Activated T-cell treated with anti-CD3 and anti-CD28 coated beads, Interleukin-2, amount 50 U/mL, for 1 hour (primary cell): ENCODE measurements around the gene ZNF175.
"Not testable (repeated sequence)": the region's sequence is repeated elsewhere in the genome, so short reads cannot be mapped to it uniquely, and the experiment has no call there.

Source experiments
- DNase-seq: peaks from one replicate; pipeline ENCODE4 v3.0.0-alpha.2; 2020

Gene ZNF175

DNA sequence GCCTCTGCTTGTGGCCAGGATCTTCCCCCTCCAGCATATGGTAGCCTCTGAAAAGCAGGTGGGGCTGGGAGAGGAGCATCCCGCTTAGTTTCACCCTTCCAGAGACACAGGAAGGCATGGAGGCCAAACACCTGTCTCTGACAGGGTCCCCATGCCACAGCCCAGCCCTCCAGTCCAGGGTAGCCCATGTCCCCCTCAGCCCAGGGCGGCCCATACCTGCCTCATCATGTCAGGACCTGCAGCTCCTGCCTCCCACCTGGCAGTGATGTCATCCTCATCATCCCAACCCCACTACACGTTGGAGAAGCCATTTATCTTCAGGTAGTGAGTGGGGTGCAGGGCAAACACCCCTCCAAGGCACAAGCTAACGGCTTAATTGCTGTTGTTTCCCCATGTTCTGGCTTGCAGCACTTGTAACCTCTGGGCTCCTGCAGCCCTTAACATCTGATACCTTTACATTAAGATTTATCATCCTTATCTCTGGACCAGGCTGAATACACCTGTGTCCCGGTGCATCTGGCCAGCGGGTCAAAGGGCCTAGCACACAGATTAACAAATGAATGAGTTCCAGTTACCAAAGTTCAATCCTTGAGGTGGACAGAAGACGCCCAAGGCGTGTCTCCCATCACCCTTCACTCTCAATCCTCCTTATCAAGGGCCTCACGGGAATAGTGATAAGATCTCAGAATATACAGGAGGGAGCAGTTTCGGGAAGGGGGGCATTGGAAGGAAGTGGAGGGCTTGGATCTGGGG is 22.2 kb downstream of the ZNF175 start:
- DNase-seq, result no peak

DNA sequence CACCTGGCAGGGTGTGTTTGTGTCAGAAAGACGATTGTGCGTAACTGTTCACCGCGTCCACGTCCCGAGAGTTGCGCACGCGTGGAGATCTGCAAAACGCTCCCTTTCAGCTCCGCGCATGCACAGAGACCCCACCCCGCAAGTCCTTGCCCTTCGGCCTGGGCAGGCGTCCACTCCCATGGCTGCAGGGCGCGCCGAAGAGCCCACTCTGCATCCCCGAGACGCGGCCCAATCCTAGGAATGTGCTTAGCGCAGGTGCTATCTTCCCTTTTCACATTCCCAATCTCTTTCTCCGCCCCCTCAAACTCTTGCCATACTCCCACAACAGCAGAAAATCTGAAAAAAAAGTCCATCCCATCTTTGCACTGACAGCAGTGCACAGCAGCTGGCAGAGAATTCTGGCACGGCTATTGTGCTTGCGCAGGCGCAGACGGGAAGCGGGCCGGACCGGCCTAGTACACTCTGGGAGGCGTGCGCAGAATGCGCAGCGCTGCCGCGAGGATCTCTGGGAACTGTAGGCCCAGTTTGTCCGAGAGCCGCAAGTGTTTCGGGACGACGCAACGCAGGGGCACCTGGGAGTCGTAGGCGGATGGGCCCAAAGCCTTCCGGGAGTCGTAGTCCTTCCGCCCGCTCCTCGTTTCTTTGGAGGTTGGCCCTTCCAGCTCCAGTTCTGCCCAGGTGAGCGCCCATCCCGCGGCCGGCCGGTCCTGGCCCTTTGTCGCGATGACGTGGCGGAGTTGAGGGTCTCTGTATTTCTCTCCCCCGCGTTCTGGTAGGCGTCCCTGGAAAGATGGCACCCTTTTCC is 23.1 kb downstream of the ZNF175 start:
- DNase-seq, result peak; percentile 95

DNA sequence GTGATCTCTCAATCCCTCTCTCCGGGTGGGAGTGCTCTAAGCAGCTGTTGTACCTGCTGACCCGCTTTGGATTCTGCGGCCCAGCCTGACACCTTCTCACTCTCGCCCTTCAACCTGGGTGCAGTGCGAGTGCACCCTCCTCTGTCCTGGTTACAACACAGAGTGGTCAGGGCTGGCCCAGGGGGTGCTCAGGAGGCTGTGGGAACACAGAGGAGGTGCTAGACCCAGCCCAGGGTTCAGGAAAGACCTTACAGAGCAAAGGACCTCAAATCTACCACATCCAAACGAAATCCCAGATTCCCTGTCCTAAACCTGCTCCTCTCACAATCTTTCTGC is 23.7 kb downstream of the ZNF175 start:
- no peak for DNase-seq

DNA sequence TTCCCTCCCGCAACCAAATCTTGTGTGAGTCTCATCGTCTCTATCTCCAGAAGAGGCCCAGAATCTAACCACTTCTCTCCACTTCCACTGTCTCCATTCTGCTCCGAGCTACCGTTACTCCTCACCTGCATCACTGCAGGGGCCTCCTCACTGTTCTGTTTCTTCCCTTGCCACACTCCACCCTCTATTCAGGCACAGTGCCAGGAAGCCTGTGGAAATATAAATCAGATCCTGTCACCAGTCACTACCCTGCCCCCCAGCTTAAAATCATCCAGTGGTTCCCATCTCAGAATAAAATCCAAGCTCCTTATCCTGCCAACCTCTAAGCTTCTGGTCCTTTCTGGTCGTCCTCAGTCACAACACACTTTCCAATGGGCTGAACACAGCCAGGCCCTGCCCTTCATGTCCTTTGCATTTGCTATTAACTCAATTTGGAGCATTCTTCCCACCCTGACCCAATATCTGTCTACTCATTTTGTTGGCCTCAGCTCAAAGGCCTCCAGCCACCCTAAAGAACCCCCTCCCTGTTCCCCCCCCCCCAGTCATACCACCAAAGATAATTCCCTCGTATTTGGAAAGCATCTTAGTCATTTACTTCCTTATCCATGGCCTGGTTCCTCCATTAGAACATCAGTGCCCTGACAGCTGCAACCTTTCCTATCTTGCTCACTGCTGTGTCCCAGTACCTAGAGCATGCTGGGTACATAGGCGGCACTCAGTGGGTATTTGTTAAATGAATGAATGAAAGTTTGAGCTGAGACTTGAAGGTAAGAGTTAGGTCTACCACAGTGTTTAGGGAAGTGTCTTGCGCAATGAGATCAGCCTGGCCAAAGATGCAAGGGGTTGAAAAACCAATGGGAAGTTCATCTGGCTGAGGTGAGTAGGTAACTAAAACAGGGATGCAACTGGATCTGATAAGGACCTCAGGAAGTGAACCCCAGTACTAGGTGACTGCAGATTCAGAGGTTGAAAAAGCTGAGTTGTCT is 24.4 kb downstream of the ZNF175 start:
- DNase-seq, result no peak

DNA sequence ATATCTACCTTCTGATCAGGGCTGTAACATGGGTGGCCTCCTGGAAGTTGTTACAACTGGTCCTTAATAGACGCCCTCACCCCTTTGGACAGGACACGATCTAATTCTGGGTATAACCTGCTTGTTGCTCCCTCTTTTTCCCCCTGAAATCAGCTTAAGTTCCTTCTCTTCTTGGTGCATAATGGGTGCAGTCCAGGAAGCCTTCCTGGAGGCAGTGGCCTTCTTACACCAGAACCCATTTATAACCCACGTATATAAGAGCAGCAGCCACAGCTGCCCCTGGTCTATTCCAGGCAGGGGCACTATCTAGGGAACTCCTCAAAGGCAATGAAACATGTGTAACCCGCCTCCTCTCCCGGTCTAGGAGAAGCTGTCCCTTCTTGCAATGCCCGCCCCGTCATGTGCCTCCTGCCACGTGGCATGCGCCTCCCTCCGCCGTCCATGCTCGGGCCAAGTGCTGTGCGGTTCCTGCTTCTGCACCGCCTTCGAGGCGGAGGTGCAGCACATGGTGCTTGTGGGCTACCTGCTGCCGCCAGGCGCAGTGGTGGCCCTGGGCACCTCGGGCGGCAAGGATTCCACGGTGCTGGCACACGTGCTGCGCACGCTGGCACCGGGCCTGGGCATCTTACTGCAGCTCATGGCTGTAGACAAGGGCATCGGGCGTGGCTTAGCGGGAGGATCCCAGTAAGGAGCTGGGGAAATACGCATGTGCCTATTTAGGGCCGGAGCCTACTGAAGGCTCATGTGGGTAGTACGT is 27.3 kb downstream of the ZNF175 start:
- no peak for DNase-seq

DNA sequence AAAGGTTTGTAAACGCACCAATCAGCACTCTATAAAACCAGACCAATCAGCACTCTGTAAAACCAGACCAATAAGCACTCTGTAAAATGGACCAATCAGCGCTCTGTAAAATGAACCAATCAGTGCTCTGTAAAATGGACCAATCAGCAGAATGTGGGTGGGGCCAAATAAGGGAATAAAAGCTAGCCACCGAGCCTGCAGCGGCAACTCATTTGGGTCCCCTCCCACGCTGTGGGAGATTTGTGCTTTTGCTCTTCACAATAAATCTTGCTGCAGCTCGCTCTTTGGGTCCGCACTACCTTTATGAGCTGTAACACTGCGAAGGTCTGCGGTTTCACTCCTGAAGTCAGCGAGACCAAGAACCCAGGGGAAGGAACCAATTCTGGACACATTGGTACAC is 28.0 kb downstream of the ZNF175 start:
- no peak for DNase-seq

DNA sequence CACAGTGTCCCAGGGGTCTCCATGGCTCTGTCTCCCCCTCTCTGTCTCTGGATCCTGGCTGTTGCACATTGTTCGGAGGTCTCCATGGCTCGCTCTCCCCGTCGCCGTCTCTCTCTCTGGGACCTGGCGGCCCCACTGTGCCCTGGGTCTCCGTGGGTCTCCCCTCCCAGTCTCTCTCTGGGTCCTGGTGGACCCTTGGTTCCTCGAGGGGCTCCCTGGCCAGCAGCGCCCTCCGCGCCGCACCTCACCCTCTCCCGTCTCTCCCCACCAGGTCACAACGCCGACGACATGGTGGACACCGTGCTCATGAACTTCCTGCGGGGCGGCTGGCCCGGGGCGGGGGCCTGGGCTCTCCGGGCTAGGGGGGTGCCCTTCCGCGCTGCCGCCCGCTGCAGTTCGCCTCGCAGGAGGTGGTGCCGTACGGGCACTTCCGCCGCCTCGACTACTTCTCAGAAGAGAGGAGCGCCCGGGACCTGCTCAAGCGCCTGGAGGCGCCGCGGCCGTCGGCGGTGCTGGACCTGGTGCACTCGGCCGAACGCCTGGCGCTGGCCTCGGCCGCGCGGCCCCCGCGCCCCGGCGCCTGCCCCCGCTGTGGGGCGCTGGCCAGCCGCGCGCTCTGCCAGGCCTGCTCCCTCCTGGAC is 30.0 kb downstream of the ZNF175 start:
- no peak for DNase-seq

DNA sequence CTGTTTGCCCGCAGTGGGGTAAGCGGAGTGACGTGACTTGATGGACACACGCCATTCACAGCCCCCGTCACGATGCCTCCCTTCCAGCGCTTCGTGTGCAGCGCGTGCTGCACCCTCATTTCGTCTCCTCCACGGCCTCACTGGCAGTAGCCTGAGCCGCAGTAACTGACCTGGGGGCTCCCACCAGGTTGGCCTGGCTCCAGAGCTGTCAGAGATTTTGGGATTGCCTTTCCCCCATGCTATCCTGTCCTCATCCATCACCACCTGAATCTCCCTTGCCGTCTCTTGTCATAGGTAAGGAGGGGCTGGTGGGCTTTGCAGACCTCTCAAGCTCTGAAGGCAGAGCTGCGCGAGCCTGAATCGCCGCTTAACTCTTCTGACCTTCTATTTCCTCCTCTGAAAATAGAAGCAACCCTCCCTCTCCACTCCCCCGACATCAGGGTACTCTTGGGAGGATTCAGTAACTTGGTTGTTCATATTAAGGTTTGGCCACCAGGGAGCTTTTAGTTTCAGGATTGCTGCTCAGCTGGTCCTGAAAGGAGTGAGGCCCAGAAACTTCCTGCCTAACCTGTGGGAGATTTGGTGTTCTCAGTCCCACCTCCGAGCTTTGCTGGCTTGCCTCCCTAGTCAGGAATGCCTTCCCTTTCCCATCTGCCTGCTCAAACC is 31.2 kb downstream of the ZNF175 start:
- DNase-seq, result no peak

DNA sequence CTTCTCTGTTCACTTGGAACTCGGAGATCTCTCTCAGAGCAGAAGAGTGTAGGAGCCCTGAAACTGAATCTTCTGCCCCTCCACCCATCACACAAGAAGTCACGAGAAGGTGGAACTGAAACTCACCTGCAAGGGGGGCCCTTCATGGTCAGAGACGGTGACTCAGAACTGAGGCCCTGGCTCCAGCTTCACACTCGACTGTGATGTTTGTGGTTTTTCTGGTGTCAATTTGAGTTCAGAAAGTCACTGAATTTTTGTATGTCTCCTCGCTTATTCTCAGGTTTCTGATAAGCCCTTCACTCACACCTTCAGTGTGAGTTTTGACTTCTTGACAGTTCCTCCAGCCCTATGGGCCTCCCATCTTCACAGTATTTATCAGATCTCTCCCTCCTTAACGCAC is 36.0 kb downstream of the ZNF175 start:
- no peak for DNase-seq

DNA sequence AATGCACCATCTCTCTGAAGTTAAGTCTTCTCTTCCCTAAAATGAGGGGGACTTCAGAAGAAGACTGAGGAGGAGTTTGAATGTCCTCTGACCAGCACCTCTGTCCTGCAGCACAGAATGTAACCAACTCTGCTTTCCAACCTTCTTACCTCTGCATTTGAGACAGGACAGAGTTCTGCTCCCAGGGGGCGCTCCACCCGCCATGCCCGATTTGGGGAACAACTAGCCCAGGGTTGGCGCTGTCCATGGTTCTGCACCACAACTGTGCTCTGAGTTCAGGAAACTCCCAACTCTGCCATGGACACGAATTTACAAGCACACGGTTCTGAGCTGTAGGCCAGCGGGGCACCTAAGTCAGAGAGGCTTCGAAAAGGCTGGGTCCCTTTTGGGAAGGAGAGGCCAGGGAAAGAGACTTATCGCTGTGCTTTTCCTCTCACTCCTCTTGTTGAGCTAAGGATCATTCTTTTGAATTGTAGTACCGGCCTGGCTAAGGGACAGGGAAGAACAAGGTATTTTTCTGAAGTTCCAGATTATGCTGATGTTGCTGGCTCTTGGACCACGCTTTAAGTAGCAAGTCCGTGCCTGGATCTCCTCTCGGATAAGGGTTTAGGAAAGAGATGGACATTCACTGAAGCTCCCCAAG is 37.0 kb downstream of the ZNF175 start:
- DNase-seq, result peak; percentile 53

DNA sequence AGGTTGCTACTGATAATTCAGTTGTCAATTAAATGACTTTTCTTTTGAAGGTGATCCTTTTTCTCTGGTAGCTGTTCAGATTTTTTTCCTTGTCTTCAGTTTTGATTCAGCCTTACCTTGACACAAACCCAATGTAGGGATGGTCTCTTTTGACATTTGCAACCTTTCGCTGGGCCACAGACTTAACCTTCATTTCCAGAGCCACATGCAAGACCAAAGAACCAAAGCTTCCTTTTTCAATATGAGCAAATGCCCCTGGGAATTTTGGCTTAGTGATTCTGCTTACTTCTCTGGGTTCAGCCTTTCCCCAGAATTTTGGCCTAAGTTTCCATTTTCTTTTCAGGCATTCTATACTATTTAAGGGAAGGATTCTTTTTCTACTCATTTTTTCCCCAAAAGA is 39.5 kb downstream of the ZNF175 start:
- no peak for DNase-seq

DNA sequence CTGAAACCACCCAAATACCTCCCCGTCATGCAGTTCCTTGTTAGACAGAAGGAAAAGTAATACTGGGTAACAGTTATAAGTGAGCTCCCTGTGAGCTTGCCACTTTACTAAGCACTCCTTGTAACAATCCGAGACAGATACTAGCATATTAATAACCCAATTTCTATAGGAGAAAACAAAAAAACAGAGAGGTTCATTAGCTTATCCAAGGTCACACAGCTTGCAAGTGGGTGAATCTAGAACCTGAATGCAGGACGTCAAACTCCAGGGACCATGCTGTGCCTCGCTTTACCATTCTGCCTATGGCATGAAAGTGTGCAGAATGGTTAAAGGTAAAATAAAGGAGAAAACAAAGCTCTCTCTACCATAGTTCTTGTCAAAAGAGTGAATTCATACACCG is 43.7 kb downstream of the ZNF175 start:
- DNase-seq, result no peak

DNA sequence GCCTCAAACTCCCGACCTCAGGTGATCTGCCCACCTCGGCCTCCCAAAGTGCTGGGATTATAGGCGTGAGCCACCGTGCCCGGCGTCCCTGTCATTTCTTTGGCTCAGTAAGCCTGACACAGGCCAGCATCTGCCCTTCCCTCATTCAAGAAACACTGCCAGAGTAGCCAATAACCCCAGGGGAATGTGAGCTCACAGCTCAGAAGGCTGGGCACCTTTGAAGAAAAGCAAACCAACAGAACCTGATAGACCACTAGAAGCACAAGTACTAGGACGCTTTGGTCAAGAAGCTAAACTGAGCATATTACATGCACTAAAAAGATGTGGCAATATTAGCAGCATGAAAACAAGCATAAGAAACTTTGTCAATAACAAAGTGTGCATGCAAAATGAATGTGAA is 44.9 kb downstream of the ZNF175 start:
- DNase-seq, result no peak

DNA sequence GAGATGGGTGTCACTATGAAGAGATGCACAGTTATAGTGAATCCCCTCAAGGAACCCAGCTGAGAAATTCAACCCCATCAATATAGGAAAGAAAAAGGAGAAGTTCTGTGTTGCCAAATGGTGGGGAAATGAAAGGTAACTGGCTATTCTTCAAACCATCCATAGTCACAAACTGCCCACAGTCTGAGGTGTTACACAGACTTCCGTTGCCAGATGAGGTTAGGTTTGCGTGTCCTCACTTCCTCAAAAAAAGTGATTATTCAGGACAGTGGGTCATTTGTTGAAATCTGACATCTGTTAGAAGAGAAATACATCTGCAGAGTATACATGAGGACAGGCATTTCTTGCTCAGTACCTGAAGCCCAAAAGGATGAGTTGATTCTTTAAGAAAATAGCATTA is 50.1 kb downstream of the ZNF175 start:
- DNase-seq, result no peak

DNA sequence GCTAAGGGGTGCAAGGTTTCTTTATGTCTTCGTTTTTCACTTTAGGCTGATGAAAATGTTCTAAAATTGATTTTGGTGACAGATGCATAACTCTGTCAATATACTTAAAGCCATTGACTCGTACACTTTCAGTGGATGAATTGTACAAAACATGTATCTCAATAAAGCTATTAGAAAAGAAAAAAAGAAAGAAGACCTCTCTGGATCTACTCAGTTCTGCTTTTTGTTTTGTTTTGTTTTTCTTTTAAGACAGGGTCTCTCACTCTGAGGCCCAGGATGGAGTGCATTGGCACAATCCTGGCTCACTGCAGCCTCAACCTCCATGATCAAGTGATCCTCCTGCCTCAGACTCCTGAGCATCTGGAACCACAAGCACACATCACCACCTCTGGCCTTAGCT is 55.6 kb downstream of the ZNF175 start:
- no peak for DNase-seq

DNA sequence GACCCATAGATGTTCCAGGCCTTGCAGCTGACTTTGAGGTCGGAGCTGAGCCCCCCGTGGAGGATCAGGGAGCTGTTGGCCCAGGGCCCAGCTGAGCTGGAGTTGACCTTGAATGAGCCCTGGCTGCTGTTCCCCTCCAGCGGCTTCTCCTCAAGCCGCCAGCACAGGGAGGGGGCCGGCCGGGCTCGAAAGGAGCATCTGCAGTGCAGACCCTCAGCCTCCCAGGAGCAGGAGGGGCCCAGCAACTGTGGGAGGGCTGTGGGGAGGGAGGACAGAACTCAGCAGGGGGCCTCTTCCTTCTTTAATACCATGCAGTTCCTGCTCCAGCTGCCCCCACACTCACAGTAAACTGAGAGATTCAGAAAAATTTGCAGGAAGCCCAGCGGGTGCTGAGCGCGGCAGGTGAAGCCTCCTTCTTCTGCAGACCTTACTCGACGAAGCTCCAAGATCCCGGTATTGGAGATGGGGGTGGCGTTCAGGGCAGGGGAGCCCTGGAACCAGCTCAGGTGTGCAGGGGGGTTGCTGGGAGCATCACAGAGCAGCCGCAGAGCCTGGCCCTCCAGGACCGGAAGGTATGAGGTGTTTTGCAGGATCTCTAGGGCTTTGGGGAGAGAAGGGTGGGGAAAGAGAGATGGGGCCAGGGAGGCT is 56.5 kb downstream of the ZNF175 start:
- no peak for DNase-seq

DNA sequence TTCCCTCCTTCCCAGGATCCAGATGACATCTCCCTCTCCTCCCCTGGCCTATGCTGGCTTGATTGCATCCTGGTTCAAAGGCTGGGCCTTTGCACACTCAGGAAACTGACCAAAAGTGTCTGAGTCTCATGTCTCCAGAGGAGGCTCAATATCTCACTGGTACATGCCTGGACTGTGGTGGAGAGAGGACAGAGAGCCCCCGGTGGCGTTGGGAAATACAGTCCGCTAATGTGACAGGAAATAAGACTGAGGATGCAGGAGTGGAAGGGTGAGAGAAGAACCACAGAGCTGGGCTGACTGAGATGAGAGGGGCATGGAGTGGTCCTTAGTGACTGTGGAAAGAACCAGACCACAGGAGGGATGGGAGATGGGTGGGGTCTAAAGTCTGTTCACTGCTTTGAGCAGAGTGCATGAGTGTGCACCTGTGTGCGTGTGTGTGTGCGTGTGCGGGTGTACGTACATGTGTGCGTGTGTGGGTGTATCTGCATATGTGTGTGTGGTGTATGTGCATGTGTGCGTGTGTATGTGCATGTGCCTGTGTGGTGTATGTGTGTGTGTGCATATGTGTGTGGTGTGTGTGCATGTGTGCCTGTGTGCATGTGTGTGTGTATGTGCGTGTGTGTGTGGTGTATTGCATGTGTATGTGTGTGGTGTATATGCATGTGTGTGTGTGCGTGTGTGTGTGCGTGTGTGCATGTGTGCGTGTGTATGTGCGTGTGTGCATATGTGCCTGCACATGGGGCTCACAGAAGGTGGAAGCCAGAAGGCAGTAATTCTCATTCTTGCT is 57.3 kb downstream of the ZNF175 start:
- no peak for DNase-seq

DNA sequence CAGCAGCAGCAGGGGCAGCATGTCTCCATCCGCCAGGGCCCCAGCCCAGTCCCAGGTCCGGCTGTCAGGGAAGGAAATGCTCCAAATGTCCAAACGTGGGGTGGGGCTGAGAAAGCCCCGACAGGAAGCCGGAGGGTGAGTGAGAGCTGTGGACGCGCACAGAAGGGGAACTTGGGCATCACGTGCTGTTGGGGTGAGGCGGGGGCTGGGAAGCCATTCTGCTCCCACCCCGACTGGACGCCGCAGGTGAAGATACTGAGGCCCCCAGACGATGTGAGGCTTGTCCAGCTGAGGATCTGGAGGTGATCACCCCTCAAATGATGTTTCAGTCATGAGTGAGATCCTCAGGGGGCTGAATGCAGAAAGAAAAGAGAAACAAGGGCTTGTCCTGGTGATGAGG is 59.2 kb downstream of the ZNF175 start, which contains the start of gene SIGLEC5:
TSS of gene SIGLEC5 (minus strand) at position 87 of the 400 bp plus-strand sequence. CDS start at position 21, 66 bp downstream.
- DNase-seq, result not testable (repeated sequence)

DNA sequence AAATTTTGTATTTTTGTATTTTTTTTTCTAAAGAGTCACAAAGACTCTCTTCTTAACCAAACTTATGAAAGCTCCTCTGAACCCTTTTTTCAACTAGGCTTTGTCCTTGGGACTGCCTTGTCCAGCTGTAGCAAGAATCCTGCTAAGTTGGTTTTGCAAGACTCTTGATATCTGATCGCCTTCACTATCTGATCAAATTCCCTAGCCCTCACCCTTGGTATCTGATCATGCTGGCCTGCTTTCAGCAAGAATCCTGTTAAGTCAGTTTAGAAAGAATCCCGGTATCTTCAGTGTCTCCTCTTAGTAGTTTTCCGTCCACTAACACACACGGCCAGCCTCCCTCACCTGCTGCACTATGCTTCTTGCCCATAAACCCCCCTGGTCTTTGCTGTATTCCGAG is 61.0 kb downstream of the ZNF175 start:
- DNase-seq, result no peak
